ENCODE data around the gene EXD1. TPM values are rescaled to one million over a fixed set of nuclear protein-coding genes. Genes with fewer than 3 reads are reported as not detected.

EXD1 gene
- total RNA-seq, 2 experiments from 2014 or later = not detected

DNA sequence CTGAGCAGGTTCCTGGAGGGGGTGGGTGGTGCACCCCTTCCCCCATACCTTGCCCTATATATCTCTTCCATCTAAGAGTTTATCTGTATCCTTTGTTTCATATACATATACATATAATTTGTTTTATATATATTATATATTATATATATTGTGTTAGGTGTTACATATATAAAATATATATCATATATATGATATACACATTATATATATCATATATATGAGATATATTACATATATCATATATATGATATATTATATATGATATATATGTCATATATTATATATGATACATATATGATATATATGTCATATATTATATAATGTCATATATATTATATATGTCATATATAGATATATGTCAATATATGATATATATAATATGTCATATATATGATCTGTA, 31.1 kb downstream of the EXD1 start:
- Histone ChIP-seq H3K27ac (ENCODE audit: low read depth in 1 of 2, low read length in 2 of 2) (no peak overlapping the region), H3K4me1 (ENCODE audit: insufficient read depth, low read length) (no peaks in the 10 kb centered on the region), H3K9me3 (ENCODE audit: control insufficient read depth in 1 of 2, insufficient read depth in 1 of 2, low read length in 2 of 2) (no peaks in the 10 kb centered on the region), H3K36me3 (ENCODE audit: insufficient read depth, low read length) (no peaks in the 10 kb centered on the region), H3K27me3 (ENCODE audit: control insufficient read depth in 1 of 2, insufficient read depth in 2 of 2, low read length in 2 of 2) (no peaks in the 10 kb centered on the region), H3K4me3 (ENCODE audit: low read length) (no peak overlapping the region)
- no peak for ATAC-seq (ENCODE audit: poor library complexity)
- TF ChIP-seq, protein P1, sequence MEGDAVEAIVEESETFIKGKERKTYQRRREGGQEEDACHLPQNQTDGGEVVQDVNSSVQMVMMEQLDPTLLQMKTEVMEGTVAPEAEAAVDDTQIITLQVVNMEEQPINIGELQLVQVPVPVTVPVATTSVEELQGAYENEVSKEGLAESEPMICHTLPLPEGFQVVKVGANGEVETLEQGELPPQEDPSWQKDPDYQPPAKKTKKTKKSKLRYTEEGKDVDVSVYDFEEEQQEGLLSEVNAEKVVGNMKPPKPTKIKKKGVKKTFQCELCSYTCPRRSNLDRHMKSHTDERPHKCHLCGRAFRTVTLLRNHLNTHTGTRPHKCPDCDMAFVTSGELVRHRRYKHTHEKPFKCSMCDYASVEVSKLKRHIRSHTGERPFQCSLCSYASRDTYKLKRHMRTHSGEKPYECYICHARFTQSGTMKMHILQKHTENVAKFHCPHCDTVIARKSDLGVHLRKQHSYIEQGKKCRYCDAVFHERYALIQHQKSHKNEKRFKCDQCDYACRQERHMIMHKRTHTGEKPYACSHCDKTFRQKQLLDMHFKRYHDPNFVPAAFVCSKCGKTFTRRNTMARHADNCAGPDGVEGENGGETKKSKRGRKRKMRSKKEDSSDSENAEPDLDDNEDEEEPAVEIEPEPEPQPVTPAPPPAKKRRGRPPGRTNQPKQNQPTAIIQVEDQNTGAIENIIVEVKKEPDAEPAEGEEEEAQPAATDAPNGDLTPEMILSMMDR (IDR thresholded peaks at IDR 0.05) = no peak
- no peak overlapping the region for H3K4me3 Mint-ChIP-seq
- ChIA-PET CTCF (no interaction called here), POLR2A (no interaction called here)
- H3K4me1 Mint-ChIP-seq (ENCODE audit: low read depth) = no peaks in the 10 kb centered on the region
- H3K36me3 Mint-ChIP-seq (ENCODE audit: low read depth) = no peaks in the 10 kb centered on the region
- H3K9me3 Mint-ChIP-seq = no peaks in the 10 kb centered on the region
- H3K27ac Mint-ChIP-seq = no peak overlapping the region
- intact Hi-C loops (cut with DNase I, micrococcal nuclease) = no loop called here
- no peak for DNase-seq
- no peaks in the 10 kb centered on the region for H3K27me3 Mint-ChIP-seq

DNA sequence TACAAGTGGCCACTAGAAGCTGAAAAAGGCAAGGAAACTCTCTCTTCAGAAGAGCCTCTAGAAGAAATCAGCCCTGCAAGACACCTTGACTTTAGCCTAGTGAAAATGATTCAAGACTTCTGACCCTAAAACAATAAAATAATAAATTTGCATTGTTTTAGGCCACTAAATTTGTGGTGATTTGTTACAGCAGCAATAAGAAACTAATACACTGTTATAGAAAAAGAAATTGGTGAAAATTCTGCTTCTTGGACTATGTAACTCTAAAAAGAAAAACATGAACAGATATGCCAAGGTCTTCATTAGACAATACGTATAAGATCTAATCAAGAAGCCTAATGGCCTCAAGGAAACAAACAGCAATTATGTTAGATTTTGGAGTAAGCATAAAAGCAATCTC, 36.1 kb downstream of the EXD1 start:
- ChIA-PET POLR2A (no interaction called here), CTCF (no interaction called here)
- intact Hi-C loops (cut with DNase I, micrococcal nuclease) = no loop called here
- Mint-ChIP-seq H3K36me3 (ENCODE audit: low read depth) (no peaks in the 10 kb centered on the region), H3K4me1 (ENCODE audit: low read depth) (no peaks in the 10 kb centered on the region), H3K9me3 (no peaks in the 10 kb centered on the region), H3K27me3 (no peaks in the 10 kb centered on the region), H3K4me3 (no peak overlapping the region), H3K27ac (no peak overlapping the region)
- DNase-seq = no peak
- Histone ChIP-seq H3K27ac (ENCODE audit: low read depth in 1 of 2, low read length in 2 of 2) (no peak overlapping the region), H3K9me3 (ENCODE audit: control insufficient read depth in 1 of 2, insufficient read depth in 1 of 2, low read length in 2 of 2) (no peaks in the 10 kb centered on the region), H3K4me1 (ENCODE audit: insufficient read depth, low read length) (no peaks in the 10 kb centered on the region), H3K4me3 (ENCODE audit: low read length) (no peak overlapping the region), H3K36me3 (ENCODE audit: insufficient read depth, low read length) (no peaks in the 10 kb centered on the region), H3K27me3 (ENCODE audit: control insufficient read depth in 1 of 2, insufficient read depth in 2 of 2, low read length in 2 of 2) (no peaks in the 10 kb centered on the region)
- ATAC-seq (ENCODE audit: poor library complexity) = no peak
- TF ChIP-seq, protein P1 (IDR thresholded peaks at IDR 0.05) = no peak

DNA sequence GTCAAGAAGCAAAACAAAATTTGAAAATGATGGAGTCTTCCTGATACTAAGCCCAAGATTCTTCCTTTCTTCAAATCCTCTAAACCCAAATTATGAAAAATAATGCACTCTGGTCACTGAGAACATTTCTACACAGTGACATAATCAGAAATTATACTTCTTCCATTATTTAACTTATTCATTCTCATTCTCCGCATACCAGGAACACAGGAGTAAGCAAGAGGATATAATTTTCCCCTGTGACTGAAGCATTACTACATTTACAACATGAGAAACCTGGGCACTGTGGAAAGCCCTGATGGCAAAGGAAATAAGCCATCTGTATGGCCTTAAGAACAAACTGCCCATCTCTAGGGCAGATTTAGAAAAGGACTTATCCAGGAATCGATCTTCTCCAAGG, 47.0 kb downstream of the EXD1 start:
- CTCF ChIA-PET = interaction anchor here (3.0 kb wide), 1 partner anchor 281 kb away, joined by 23 read pairs; no protein-coding TSS in a partner anchor
- Mint-ChIP-seq H3K9me3 (no peaks in the 10 kb centered on the region), H3K36me3 (ENCODE audit: low read depth) (no peaks in the 10 kb centered on the region), H3K27ac (no peak overlapping the region), H3K27me3 (peaks cover 5% of the 10 kb centered on the region), H3K4me1 (ENCODE audit: low read depth) (no peaks in the 10 kb centered on the region), H3K4me3 (no peak overlapping the region)
- no peaks in the 10 kb centered on the region for H3K9me3 ChIP-seq (ENCODE audit: control insufficient read depth in 1 of 2, insufficient read depth in 1 of 2, low read length in 2 of 2)
- H3K27ac ChIP-seq (ENCODE audit: low read depth in 1 of 2, low read length in 2 of 2) = no peak overlapping the region
- H3K4me1 ChIP-seq (ENCODE audit: insufficient read depth, low read length) = no peaks in the 10 kb centered on the region
- no peaks in the 10 kb centered on the region for H3K27me3 ChIP-seq (ENCODE audit: control insufficient read depth in 1 of 2, insufficient read depth in 2 of 2, low read length in 2 of 2)
- intact Hi-C loops (cut with DNase I, micrococcal nuclease) = loop anchor here in 1 of 2 experiments (10.0 kb wide), 1 partner anchor 159 kb away; no protein-coding TSS in a partner anchor
- TF ChIP-seq, protein P1 (IDR thresholded peaks at IDR 0.05) = no peak
- DNase-seq (no peak), ATAC-seq (ENCODE audit: poor library complexity) (no peak)
- H3K36me3 ChIP-seq (ENCODE audit: insufficient read depth, low read length) = no peaks in the 10 kb centered on the region
- H3K4me3 ChIP-seq (ENCODE audit: low read length) = no peak overlapping the region
- POLR2A ChIA-PET = no interaction called here

All from CD4-positive, alpha-beta T cell (primary cell).